GM21786 (cell line): Measurements from ENCODE around the gene SSR3.
A peak's percentile ranks its signal among the peaks of the same experiment; 100 is the strongest.
"Not testable (repeated sequence)": the region's sequence is repeated elsewhere in the genome, so short reads cannot be mapped to it uniquely, and the experiment has no call there.

ENCODE experiments used
- ATAC-seq: cut with Tn5 transposase; IDR thresholded peaks from one replicate; pipeline ENCODE4 v1.9.1; 2021; ENCODE audit not compliant: unreplicated experiment

SSR3 gene

DNA sequence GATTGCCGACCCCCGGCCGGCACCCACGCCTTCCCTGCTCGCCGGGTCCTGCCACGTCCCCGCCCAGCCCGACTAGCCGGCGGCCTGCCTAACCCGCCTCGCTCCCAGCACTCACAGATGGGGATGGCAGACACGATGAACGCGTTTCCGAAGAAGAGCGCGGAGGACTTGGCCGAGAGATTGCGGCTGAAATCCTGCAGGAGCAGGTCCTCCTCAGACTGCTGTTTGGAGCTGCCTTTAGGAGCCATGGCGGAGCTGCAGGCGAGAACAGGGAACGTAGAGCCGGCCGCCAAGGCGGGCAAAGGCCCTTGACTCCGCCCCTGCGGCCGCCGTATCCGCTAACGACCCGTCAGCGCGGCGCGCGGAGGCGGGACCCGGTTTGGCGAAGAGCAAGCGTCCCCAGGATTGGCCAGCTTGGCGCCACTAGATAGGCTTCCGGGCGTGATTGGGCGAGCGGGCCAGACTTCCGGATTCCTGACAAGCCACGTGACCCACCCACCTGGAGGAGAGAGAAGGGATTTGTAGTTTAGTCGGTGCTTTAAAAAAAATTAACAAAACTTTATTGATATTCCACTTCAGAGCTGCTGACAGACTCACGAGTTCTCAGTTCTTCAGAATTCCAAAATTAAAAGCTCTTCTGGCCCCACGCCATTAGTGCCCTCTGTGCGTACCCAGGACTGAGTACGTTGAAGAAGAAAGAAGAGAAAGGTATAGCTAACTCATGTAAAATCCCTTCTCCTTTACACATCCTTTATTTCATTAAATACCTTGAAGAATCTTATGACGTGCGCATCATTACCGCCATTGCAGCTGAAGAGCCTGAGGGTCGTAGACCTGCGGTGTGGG is at the start of gene SSR3:
TSS of gene SSR3 (minus strand) at position 276 of the 846 bp plus-strand sequence. CDS start at position 248, 28 bp downstream.
- peak; percentile 99 for ATAC-seq

DNA sequence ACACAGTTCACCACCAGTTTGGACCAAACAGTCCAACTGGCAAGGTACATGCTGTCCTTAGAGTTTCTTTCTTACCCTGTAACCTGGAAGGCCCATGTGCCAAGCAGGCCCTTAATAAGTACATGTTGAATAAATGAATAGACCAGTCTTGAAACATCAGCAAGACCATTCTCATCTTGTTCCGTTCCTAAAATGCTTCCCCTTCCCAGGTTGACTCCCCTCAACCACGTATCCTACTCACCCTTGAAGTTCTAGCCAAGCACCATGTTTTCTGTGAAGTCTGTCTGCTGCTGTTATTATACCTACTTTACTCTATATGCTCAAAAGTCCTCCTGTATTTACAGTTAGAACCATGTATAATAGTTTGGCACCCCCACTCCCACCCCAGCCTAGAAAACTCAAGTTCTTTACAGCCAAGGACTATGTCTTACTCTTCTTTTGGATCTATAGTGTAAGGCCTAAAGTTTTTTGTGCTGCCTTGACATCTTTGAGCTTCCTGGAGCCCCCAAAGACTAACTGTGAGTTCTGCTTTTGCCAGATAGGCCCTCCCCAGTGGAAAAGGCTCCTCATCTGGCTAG is 49.2 kb upstream of the SSR3 start:
- ATAC-seq, result no peak

- no peak for ATAC-seq
These were observed 48.6 kb upstream of the SSR3 start for GRCh38 chr3:156603379-156604017.

DNA sequence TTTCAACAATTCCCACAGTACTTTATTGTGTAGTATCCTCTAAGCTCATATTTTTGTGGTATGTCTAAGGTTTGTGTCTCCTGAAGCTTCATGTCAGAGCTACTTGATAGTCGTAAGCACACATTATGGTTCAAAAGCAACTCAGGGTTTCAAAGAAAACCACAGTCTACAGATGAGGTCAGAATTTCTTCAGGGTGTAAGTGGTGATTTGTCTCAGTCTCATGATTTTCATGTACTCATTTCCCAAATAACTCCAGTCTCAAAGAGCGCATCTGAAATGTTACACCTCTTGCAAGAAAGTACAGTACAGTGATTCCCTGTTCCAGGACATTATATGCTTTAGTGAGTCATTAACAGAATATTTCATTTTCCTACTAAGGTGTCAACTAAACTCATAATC is 47.5 kb upstream of the SSR3 start:
- ATAC-seq, result peak; percentile 57

DNA sequence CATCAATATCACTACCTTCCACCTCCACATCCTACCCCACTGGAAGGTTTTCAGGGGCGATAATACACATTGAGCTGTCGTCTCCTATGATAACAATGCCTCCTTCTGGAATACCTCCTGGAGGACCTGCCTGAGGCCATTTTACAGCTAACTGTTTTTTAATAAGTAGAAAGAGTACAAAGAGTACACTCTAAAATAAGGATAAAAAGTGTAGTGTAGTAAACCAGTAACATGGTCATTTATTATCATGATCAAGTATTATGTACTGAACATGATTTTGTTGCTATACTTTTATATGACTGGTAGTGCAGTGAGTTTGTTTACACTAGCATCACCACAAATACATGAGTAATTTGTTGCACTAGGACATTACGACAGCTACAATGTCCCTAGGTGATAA is 46.6 kb upstream of the SSR3 start:
- ATAC-seq, result no peak

DNA sequence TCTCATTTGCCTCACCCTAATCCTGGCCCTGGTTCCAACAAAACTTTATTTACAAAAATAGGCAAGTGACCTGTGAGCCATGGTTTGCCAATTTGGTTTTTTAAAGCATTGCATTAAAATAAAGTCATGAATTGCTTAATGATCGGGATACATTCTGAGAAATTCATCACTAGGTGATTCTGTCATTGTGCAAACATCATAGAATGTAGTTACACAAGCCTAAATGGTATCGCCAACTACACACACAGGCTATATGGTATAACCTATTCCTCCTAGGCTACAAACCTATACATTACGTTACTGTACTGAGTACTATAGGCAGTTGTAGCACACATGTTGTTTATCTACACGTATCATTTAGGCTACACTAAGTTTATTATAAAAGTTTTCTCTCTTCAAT is 45.9 kb upstream of the SSR3 start:
- no peak for ATAC-seq

DNA sequence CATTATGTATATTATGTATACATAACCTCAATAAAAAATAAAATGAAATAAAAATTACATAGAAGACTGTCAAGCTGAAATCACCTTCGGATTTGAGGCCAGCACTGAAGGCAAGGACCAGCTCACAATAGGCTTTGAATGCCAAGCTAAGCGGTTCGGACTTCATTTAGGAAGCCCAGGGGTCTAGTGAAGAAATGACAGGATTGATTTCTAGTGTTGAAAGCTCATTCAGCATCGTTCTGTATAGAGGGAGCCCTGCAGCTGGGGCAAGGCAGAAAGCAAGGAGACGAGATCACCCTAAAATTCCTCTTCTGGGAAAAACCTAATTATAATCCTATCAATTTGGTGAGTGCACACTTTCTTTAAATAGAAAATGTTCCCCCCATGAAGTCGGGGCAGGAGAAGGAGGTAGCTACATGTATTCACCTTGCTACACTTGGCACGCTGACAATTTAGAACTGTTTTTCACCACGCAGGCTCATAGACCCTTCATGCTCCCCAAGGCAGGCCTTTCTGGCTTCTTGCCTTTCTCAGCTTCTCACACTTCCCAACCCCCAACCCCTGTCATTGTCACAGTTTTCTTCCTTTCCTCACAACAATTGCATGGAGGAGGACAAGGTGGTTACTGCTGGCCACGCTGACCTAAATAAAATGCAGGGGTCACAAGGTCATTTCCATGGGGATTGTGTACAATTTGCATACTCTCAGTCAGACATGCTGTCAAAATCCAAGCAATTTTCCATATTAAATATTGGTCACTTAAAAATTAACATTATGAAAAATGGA is 44.4 kb upstream of the SSR3 start:
- no peak for ATAC-seq

DNA sequence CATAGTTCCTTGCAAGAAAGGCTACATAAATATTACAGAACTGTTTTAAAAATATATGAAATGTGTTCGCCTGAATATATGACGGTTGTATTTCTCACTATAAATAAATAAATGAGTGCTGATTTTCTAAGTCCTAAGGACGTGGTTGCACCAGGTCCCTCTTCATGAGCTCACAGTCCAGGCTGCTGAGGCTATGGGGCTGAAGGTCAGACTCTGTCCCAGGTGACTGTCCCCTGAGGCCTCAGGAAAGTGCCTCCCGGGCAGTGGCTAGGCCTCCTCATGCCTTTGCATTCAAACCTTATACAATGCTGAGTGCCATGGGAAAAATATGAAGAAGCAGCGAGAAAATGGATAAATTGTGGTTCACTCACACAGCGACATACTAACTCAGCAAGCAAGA is 43.5 kb upstream of the SSR3 start:
- ATAC-seq, result no peak

GRCh38 chr3:156594219-156594683 is 39.3 kb upstream of the SSR3 start:
- ATAC-seq, result peak; percentile 56

- no peak for ATAC-seq
These were observed 38.9 kb upstream of the SSR3 start for GRCh38 chr3:156593814-156594213.

GRCh38 chr3:156589806-156590205 is 34.9 kb upstream of the SSR3 start:
- not testable (repeated sequence) for ATAC-seq

DNA sequence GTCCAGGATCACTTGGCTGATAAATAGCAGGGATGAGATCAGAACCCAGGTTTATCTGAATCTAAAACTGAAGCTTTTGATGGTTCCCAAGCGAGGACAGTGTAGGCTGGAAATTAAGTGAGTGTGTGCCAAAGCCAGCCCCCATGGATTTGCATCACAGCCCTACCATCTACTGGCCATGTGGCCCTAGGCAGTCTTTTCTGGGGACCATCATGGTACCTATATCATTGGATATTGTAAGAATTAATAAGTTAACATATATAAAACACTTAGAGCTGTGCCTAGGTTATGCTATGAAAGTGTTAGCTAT is 32.8 kb upstream of the SSR3 start:
- peak; percentile 19 for ATAC-seq

DNA sequence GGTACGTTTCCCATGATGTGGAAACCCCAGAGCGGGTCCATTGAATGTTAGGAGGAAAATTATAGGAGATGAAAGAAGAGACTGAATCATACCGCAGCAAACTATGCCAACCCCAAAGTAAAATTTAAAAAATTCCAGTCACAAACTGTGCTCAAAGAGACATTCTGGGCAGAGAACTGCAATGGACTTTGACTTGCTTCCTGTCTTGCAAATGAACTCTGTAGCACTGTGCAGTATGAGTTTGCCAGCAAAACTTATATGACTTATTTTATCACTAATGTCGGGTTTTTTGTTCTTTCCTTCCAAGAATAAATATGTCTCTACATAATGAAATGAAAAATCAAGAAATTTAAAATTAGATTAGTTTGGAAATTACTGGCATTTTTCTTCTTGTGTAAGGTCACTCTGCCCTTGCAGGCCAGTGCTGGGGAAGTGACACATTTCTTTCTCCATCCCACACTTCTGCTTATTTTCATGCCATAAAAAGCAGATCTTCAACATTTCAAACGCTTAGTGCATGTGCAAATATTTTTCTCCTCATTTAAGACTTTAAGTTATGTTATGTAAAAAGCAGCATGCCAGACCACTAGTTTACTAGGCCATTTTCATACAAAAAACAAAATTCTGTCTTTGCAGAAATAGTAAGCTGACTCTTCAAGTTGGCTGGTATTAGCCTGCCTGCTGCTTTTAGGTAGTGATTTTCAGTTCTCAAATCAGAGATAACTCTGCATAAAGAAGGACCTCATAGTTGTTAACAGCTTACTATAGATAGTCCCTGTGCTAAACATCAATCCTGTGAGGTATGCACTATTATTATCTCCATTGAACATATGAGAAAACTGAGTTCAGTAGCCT is 32.2 kb upstream of the SSR3 start:
- ATAC-seq, result peak; percentile 61

DNA sequence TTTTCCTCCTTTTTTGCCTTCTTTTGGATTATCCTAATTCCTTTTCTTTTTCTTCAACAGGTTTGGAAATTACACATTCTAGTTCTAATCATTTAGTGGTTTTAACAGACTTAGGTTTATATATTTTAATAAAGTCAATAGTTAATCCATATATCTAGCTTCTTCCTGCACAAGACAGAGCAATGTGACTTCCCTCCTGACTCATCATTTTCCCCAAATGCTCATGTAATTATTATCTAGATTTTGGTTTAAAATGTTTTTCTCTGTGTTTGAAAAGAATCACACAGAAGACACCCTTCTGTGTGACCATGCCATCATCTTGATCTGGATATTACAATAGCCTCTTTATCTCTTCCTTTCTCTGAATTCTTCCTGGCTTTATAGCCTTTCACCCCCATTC is 28.6 kb upstream of the SSR3 start:
- no peak for ATAC-seq

DNA sequence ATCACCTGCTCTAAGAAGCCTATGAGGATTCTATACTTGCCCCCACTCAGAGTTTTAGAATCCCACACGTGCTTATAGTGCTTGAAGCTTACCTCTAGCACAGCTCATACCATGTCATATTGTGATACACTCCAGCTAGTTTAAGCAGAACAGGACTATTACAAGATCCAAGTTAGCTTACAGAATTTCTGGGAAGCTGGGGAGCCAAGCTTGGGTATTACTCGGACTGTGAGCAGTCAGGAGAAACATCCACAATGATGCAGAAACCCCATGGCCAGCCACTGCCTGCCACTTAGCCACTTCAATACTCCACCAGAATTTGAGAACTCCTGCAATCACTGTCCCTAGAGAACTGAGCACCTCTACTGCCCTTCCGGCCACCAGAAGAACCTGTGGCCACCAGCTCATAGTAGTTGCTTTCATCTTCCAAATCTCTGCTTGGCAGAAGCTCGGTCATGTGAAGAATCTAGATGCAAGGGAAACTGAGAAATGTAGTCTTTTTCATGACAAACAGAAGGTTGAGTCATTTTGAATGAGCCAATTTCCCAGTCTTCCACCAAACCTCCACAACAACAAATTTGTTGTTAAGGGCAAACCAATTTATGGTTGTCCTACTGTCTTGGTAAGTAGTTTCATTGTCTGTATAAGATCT is 27.7 kb upstream of the SSR3 start:
- ATAC-seq, result no peak

GRCh38 chr3:156581954-156582353 is 27.0 kb upstream of the SSR3 start:
- no peak for ATAC-seq

- no peak for ATAC-seq
These were observed 26.1 kb upstream of the SSR3 start for GRCh38 chr3:156581033-156581432.

DNA sequence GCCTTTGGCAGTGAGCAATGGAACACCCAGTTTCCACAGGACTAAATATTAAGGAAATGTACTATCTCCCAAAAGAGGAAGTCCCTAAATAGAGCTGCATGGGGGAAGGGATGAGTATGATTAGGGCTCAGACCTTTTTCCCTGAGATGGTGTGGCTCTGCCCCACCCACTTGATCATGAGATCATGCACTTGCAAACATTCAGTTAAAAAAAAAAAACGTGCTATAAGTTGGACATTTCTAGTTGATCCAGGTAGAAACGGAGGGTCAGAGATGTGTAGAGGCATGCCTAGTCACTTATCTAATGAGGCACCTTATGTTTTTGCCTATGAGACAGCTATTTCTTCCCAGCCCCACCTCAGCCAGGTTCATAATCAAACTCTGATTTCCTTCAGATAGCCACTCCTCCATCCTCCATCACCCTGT is 24.5 kb upstream of the SSR3 start:
- ATAC-seq, result no peak

DNA sequence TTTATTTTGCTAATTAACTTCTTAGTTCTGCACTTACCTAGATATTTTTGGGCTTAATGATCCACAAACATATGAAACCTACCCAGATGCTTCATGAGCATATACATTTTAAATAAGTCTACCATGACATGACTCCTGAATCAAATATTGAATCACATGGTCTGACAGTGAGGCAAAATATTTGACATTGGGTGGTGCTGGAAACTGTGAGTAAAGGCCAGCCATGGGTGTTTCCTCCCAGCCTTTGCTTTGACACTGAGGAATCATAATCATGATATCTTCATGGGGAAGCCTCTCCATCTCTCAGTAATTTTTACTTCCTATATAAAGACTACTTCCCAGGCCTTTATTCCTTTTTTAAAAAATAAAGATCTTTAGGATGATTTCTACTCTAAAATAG is 22.8 kb upstream of the SSR3 start:
- no peak for ATAC-seq
